CD4-positive, alpha-beta T cell treated with Interferon gamma for 1 hour (primary cell): ENCODE data around the gene NEURL3.
A peak's percentile ranks its signal among the peaks of the same experiment; 100 is the strongest.
"Not testable (repeated sequence)": the region's sequence is repeated elsewhere in the genome, so short reads cannot be mapped to it uniquely, and the experiment has no call there.

Source experiments
- DNase-seq: peaks from one replicate; pipeline ENCODE4 v3.0.0-alpha.2; 2020

The NEURL3 gene

DNA sequence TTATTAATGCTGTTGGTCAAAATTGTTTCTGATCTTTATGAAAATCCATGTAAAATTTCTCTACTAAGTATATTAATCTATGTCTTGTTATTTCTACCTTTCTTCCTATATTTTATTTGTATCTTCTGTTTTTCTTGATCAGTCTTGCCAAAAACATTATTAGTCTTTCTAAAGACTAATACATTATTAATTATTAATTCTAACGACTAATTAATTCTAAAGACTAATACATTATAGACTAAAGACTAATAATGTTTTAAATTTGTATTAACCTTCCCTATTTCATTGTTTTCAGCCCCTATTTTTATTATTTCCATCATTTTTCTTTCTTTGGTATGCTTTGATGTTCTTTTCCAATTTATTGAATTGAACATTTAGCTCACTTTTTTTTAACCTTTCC lies 27.7 kb downstream of the NEURL3 start:
- DNase-seq: no peak

DNA sequence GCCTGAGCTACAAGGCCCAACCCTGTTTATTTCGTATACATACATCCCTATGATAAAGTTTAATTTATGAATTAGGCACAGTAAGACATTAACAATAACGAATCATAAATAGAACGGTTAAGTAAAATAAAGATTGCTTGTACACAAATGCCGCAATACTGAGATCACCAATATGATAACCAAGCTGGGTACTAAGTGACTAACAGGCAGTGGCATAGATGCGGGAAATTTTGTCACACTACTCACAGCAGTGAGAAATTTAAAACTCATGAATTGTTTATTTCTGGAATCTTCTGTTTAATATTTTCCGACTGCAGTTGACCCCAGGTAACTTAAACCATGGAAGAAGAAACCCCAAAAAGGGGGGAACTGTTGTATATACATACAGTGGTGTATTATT lies 33.4 kb downstream of the NEURL3 start:
- DNase-seq: no peak

DNA sequence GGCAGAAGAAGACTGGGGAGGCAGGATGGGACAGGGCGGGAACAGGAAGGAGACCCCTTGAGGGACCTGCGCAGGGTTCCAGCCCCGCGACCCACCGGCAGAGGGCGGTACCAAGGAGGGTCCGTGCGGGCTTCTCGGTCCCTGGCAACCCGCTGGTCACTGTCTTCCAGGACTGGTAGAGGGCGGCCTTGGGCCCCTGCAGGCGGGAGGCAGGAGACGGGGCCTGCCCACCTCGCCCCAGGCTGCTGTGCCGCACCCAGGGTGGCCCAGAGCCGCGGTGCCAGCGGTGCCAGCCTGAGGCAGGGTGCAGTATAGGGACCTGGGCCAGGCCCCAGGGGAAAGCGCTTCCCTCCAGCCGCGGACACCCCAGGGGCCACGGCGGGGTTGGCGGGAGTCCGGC lies 34.5 kb downstream of the NEURL3 start:
- DNase-seq: peak; percentile 23

GRCh38 chr2:96470109-96470508 lies 35.0 kb downstream of the NEURL3 start:
- no peak for DNase-seq

DNA sequence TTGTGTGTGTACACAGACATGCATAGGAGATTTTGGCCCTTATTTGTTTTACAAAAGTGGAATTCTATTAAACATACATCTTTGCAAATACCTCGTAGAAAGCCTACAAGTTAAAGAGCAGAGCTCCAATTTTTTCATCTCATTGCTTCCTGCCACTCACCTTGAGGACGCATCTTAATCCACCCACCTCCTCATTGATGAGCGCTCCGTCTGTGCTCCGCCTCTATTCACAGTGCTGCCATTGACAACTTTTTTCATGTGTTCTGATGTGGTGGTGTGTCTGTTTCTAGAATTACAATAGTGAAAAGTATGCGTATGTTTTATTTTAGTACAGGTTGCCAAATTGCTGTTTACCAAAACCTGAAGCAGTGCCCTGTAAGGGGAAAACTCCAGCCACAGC lies 36.3 kb downstream of the NEURL3 start:
- no peak for DNase-seq

DNA sequence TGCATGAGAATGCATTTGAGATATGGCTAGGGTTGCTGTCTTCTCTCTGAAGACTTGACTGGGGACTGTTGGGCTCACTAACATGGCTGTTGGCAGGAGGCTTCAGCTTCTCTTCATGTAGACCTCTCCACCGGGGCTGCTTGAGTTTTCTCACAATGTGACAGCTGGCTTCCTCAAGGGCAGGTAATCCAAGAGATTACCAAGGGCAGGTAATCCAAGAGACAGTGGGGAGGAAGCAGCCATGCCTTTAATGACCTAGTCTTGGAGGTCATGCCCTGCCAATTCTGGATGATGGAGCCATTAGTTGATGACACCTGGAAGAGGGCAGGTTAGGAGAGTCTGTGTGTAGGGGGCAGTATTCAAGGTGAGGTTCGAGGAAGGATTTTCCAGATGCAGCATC lies 40.5 kb downstream of the NEURL3 start:
- no peak for DNase-seq

DNA sequence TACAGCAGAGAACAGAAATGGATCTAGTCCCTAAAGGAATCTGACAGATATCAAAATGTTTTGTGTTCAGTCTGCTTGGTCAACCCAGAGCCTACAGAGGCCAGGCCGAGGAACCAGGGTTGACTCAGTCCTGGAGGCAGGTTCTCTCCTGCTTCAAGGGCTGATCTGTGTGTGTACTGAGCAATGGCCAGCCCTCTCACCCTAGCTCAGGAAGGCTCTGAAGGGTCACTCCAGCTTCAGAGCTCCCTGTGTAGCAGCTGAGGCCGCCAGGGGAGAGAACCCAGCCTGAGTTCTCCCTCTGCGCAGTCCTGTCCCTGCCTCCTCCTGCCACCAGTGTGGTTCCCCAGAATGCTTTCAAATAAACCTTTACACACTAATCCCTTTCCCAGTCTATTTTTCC lies 41.1 kb downstream of the NEURL3 start:
- no peak for DNase-seq

DNA sequence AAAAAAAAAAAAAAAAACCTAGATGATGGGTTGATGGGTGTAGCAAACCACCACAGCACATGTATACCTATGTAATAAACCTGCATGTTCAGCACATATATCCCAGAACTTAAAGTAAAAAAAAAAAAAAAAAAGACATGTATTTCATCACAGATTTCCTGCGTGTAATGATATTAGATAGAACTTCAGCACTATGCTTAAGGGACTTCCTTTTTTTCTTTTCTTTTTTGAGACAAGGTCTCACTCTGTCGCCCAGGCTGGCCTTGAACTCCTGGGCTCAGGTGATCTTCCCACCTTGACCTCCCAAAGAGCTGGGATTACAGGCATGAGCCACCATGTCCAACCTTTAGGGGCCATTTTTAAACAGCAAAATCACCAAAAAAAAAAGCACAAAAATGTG lies 42.0 kb downstream of the NEURL3 start:
- DNase-seq: no peak

DNA sequence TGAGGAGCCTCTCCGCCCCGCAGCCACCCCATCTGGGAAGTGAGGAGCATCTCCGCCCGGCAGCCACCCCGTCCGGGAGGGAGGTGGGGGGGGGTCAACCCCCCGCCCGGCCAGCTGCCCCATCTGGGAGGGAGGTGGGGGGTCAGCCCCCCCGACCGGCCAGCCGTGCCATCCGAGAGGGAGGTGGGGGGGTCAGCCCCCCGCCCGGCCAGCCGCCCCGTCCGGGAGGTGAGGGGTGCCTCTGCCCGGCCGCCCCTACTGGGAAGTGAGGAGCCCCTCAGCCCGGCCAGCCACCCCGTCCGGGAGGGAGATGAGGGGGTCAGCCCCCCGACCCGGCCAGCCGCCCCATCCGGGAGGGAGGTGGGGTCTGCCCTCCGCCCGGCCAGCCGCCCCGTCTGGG lies 43.5 kb downstream of the NEURL3 start:
- not testable (repeated sequence) for DNase-seq

GRCh38 chr2:96452053-96452452 lies 53.1 kb downstream of the NEURL3 start:
- no peak for DNase-seq

- DNase-seq: no peak
Measured at GRCh38 chr2:96449637-96450036, 55.5 kb downstream of the NEURL3 start.

DNA sequence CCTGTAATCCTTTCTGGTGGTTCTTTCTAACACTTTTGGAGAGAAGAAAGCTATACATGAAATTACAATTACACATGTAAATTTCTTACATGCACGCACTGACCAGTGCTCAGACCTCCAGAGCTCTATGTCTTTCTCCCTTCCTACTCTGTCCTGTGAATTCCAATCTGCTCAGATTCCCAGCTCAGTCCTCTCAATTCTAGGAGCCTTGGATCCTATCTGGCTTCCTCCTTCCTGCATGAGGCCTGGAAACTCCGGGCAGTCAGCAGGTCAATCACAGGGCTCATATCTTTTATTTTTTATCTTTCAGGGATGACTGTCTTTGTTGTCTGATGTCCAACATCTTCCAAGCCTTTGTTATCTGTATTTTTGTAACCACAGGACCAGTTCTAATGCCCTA lies 56.0 kb downstream of the NEURL3 start:
- no peak for DNase-seq

- no peak for DNase-seq
Measured at GRCh38 chr2:96447726-96448125, 57.4 kb downstream of the NEURL3 start.
